Endothelial cell (in vitro differentiated cells): ENCODE data around the gene PLXDC1. TPM values are rescaled to one million over a fixed set of nuclear protein-coding genes. Genes with fewer than 3 reads are reported as not detected.
A peak's percentile ranks its signal among the peaks of the same experiment; 100 is the strongest.

ENCODE experiments used
- DNase-seq: peaks from one replicate; pipeline ENCODE4 v3.0.0; 2021; ENCODE audit warnings: low spot score
- H3K27ac Mint-ChIP-seq: one replicate; pipeline ENCODE4 v1.8.0; 2021; ENCODE audit warnings: mixed read lengths, inconsistent platforms; ENCODE audit not compliant: unreplicated experiment
- H3K27me3 Mint-ChIP-seq: one replicate; pipeline ENCODE4 v1.8.0; 2021; ENCODE audit warnings: mild to moderate bottlenecking, moderate library complexity, mixed read lengths, inconsistent platforms; ENCODE audit not compliant: unreplicated experiment
- H3K36me3 Mint-ChIP-seq: one replicate; pipeline ENCODE4 v1.8.0; 2021; ENCODE audit warnings: mild to moderate bottlenecking, low read depth, mixed read lengths, inconsistent platforms; ENCODE audit not compliant: unreplicated experiment
- H3K4me1 Mint-ChIP-seq: one replicate; pipeline ENCODE4 v1.8.0; 2021; ENCODE audit warnings: mild to moderate bottlenecking, mixed read lengths, inconsistent platforms; ENCODE audit not compliant: unreplicated experiment
- H3K4me3 Mint-ChIP-seq: one replicate; pipeline ENCODE4 v1.8.0; 2021; ENCODE audit warnings: mild to moderate bottlenecking, mixed read lengths, inconsistent platforms; ENCODE audit not compliant: unreplicated experiment
- H3K9me3 Mint-ChIP-seq: one replicate; pipeline ENCODE4 v1.8.0; 2021; ENCODE audit warnings: mixed read lengths, inconsistent platforms; ENCODE audit not compliant: unreplicated experiment
- total RNA-seq: library from RNA; stranded (reverse); fragmentation: NEBNext Ultra II Directional; extraction: Animal tissue kit (Norgen Biotek cat#: 25700); gene quantifications from one replicate; pipeline ENCODE4 v1.2.1, GENCODE V29; 2021; ENCODE audit not compliant: unreplicated experiment
- TF ChIP-seq, protein P1 (sequence below): fragments of 200-600 bp; sonication (generic); IDR thresholded peaks from one replicate; pipeline ENCODE4 v1.5.0; 2021; ENCODE audit warnings: antibody characterized with exemption; ENCODE audit not compliant: unreplicated experiment

The PLXDC1 gene
- total RNA-seq, 1 donor from 2014 or later: 3.7 TPM

DNA sequence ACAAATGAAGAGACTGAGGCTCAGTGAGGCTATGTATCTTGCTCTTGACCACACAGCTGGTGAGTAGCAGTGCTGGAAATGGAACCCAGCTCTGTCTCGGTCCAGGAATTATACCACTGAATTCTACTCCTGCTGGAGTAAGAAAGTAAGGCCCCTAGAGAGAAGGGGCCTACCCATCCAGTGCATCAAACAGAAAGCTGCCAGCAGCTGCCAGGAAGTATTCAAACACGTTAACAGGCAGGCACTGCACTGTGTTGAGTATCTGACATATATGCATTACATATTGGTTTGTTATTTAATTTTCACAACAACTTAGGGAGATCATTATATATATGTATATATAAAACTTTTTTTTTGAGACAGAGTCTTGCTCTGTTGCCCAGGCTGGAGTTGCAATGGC lies 10.5 kb upstream of the PLXDC1 start:
- Mint-ChIP-seq H3K36me3 (no peaks in the 10 kb centered on the region), H3K9me3 (no peaks in the 10 kb centered on the region), H3K4me1 (peaks cover 14% of the 10 kb centered on the region), H3K4me3 (no peak overlapping the region), H3K27me3 (peaks cover 7% of the 10 kb centered on the region), H3K27ac (no peak overlapping the region)
- TF ChIP-seq, protein P1, sequence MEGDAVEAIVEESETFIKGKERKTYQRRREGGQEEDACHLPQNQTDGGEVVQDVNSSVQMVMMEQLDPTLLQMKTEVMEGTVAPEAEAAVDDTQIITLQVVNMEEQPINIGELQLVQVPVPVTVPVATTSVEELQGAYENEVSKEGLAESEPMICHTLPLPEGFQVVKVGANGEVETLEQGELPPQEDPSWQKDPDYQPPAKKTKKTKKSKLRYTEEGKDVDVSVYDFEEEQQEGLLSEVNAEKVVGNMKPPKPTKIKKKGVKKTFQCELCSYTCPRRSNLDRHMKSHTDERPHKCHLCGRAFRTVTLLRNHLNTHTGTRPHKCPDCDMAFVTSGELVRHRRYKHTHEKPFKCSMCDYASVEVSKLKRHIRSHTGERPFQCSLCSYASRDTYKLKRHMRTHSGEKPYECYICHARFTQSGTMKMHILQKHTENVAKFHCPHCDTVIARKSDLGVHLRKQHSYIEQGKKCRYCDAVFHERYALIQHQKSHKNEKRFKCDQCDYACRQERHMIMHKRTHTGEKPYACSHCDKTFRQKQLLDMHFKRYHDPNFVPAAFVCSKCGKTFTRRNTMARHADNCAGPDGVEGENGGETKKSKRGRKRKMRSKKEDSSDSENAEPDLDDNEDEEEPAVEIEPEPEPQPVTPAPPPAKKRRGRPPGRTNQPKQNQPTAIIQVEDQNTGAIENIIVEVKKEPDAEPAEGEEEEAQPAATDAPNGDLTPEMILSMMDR: no peak
- DNase-seq: no peak

DNA sequence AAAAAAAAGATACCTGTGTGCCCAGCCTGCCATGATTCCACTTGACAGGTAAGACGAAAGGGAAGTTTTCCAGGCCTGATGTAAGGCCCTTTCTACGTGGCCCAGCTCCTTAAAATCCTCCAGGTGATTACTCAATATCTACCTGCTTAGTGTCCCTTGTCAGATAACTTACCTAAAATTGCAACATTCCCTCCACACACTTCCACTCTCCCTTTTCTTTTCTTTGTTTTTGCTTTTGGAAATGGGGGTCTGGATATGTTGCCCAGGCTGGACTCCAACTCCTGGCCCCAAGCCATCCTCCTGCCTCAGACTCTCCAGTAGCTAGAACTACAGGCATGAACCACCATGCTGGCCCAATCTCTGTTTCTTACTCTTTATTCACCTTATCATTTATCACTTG lies 7.2 kb upstream of the PLXDC1 start:
- peaks cover 10% of the 10 kb centered on the region for H3K36me3 Mint-ChIP-seq
- H3K4me3 Mint-ChIP-seq: no peak overlapping the region
- DNase-seq: no peak

DNA sequence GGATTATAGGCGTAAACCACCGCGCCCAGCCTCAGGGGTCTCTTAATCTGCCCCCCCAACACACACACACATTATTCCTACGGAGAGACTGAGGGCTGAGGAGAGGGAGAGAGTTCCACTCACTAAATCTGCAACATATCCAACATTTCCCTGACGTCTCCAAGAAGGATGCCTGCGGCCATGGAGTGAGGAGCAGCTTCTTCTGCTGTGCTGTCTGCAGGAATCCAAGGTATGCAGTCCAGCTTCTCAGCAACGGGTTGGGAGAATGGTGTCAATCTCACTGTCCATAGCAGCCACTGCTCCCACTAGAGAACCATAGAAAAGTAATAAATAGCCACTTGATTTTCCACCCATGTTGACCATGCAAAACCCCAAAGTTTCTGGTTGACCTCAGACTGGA lies 5.1 kb upstream of the PLXDC1 start:
- Mint-ChIP-seq H3K4me1 (peaks cover 25% of the 10 kb centered on the region), H3K4me3 (no peak overlapping the region), H3K36me3 (peaks cover 18% of the 10 kb centered on the region), H3K27ac (no peak overlapping the region), H3K9me3 (no peaks in the 10 kb centered on the region), H3K27me3 (peaks cover 22% of the 10 kb centered on the region)
- no peak for DNase-seq
- TF ChIP-seq, protein P1: no peak

More for the DNA sequence above, 7.2 kb upstream of the PLXDC1 start:
- Mint-ChIP-seq H3K27me3 (peaks cover 10% of the 10 kb centered on the region), H3K4me1 (peaks cover 10% of the 10 kb centered on the region), H3K27ac (no peak overlapping the region), H3K9me3 (no peaks in the 10 kb centered on the region)
- TF ChIP-seq, protein P1: no peak

DNA sequence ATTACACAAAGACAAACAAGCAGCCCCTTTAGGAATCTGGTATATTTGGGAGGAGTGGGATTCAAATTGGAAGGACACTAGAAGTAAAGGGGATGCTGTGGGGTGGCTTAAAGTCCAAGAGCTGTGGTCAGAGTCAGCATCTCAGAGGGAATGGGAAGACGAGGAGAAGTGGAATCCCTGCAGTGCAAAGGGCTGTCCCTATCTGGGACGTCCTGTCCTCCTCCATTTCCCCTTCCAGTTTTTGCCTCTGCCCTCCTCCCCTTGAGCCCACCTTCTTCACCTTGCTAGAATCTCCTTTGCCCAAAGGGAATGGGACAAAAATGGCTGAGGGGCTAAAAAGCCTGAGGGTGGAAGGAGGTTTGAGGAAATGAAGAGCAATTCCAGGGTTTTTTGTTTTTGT lies 4.2 kb upstream of the PLXDC1 start:
- H3K4me1 Mint-ChIP-seq: peaks cover 25% of the 10 kb centered on the region
- H3K36me3 Mint-ChIP-seq: peaks cover 18% of the 10 kb centered on the region
- no peak overlapping the region for H3K27ac Mint-ChIP-seq
- TF ChIP-seq, protein P1: no peak
- peaks cover 22% of the 10 kb centered on the region for H3K27me3 Mint-ChIP-seq
- no peak overlapping the region for H3K4me3 Mint-ChIP-seq
- DNase-seq: no peak
- H3K9me3 Mint-ChIP-seq: no peaks in the 10 kb centered on the region

DNA sequence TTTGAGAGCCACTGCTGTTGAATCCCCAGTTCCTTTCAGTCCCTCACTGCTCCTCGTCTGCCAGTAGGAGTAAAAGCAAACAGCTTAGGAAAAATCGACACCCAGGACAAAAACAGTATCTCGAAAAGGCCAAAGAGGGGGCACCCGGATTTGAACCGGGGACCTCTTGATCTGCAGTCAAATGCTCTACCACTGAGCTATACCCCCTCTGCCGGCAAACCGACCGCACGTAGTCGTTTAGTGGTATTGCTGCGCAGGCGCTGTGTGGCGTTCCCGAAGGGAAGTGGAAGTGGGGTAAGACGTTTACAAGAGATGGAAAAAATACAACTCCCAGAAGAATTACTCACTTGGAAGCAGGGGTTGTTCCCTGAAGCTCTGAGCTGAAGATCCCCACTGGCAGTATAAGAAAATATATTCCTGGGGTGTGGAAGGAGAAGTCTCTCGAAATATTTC lies 2.2 kb upstream of the PLXDC1 start:
- TF ChIP-seq, protein P1: no peak
- H3K4me3 Mint-ChIP-seq: peak overlapping the region; percentile 100
- DNase-seq: peak; percentile 95
- H3K36me3 Mint-ChIP-seq: peaks cover 18% of the 10 kb centered on the region
- H3K9me3 Mint-ChIP-seq: no peaks in the 10 kb centered on the region
- peaks cover 25% of the 10 kb centered on the region for H3K4me1 Mint-ChIP-seq
- H3K27me3 Mint-ChIP-seq: peaks cover 28% of the 10 kb centered on the region
- peak overlapping the region; percentile 91 for H3K27ac Mint-ChIP-seq
